Measurements from ENCODE around the gene TSPEAR. TPM values are rescaled to one million over a fixed set of nuclear protein-coding genes. Genes with fewer than 3 reads are reported as not detected.
A peak's percentile ranks its signal among the peaks of the same experiment; 100 is the strongest.

The TSPEAR gene
- total and polyA plus RNA-seq, 5 experiments from 2014 or later: 0.07 TPM; not detected in 4

DNA sequence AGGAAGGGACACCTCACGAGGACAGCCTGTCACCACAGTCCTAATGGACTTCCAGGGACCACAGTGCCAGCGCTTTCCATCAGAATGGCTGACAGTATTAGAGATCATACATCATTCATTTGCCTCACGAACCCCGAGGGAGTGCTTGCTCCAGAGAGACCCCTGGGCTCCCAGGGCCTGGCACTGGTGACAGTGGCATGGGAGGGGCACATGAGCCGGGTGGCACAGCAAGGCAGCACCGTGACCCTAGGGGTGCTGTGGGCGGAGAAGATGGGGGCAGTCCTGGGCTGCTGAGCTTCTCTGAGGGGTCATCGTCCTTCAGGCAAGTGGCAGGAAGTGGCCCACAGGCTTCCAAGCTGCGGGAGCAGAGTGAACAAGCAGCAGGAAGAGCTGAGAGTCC, 16.4 kb upstream of the TSPEAR start:
- H3K27ac Mint-ChIP-seq: no peak overlapping the region
- ATAC-seq (no peak), DNase-seq (no peak)
- H3K27me3 Mint-ChIP-seq: peaks cover 0 to 25% (median 6%) of the 10 kb centered on the region in 5 donors
- H3K4me3 Mint-ChIP-seq: no peak overlapping the region
- POLR2A ChIA-PET: no interaction called here
- no peaks in the 10 kb centered on the region for H3K36me3 Mint-ChIP-seq
- peaks cover 8 to 14% (median 10%) of the 10 kb centered on the region in 4 donors for H3K4me1 Mint-ChIP-seq
- H3K9me3 Mint-ChIP-seq: no peaks in the 10 kb centered on the region

DNA sequence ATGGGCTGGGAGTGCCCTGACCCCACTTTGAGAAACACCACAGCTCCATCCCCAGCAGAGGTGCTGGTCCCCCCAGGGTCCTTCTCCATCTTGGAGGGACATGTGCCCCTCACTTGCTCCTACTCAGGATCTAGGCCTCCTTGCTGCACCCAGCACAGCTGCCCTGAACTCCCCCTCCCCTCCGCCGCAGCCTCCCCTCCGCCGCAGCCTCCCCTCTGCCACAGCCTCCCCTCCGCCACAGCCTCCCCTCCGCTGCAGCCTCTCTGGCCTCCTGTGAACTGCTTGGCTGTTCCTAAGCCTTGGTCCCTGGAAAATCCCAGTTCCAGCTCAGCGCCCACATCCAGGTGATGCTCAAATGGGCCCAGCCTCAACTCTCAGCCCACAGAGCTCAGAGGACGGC, 15.9 kb upstream of the TSPEAR start:
- H3K9me3 Mint-ChIP-seq: no peaks in the 10 kb centered on the region
- peaks cover 0 to 29% (median 6%) of the 10 kb centered on the region in 5 donors for H3K27me3 Mint-ChIP-seq
- POLR2A ChIA-PET: no interaction called here
- no peak for ATAC-seq
- no peak overlapping the region for H3K4me3 Mint-ChIP-seq
- no peak for DNase-seq
- H3K4me1 Mint-ChIP-seq: peaks cover 8 to 17% (median 13%) of the 10 kb centered on the region in 4 donors
- H3K36me3 Mint-ChIP-seq: no peaks in the 10 kb centered on the region
- no peak overlapping the region for H3K27ac Mint-ChIP-seq

DNA sequence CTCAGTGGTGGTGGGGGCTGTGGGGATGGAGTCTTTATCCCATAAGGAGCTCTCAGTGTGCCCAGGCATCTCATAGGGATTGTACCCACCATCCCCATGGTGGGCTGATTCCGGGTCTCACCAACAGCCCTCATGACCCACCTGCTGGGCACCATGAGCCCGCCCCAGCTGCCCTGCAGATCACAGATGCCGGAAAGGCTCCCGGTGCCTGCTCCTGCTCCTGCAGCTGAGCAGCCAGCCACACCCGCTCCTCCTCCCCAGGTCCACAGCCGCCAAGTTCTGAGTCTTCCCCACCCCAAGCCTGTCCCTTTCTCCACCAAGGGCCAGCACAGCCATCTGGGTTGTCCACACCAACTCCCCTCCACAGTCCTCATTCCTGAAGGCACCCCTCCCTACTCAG, 15.5 kb upstream of the TSPEAR start:
- ATAC-seq (no peak), DNase-seq (no peak)
- H3K4me1 Mint-ChIP-seq: peaks cover 8 to 17% (median 13%) of the 10 kb centered on the region in 4 donors
- H3K9me3 Mint-ChIP-seq: no peaks in the 10 kb centered on the region
- no peak overlapping the region for H3K4me3 Mint-ChIP-seq
- H3K36me3 Mint-ChIP-seq: no peaks in the 10 kb centered on the region
- H3K27ac Mint-ChIP-seq: no peak overlapping the region
- POLR2A ChIA-PET: no interaction called here
- H3K27me3 Mint-ChIP-seq: peaks cover 0 to 26% (median 5%) of the 10 kb centered on the region in 5 donors

DNA sequence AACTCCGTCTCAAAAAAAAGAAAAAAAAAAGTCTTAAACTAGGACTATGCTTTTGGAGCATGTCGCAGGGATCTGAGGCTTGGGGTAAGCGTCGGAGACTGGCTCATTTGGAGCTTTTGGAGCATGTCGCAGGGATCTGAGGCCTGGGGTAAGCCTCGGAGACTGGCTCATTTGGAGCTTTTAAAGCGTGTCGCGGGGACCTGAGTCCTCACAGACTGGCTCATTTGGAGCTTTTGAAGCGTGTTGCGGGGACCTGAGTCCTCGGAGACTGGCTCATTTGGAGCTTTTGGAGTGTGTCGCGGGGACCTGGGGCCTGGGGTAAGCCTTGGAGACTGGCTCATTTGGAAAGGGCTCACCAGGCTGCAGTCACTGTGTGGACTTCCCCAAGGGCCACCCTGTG, 13.6 kb upstream of the TSPEAR start:
- H3K27ac Mint-ChIP-seq: no peak overlapping the region
- no peak overlapping the region for H3K4me3 Mint-ChIP-seq

DNA sequence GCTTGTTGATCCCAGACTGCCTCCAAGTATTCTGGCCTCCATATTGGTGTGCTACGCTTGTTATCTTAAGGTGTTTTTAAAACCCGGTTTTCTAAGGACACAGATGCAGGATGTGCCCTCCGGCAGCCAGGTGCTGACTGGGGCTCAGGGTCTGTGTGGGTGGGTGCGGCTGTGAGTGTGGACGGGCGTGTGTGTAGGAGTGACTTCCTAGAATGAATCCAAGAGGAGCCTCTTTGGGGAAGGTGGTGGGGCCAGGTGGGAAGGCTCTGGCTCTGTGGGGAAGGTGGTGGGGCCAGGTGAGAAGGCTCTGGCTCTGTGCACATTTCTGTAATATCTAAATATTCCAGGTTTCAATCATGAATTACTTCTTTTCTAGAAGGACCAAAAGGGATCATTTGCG, 12.8 kb upstream of the TSPEAR start:
- H3K27me3 Mint-ChIP-seq: peaks cover under 1 to 38% (median 5%) of the 10 kb centered on the region in 5 donors
- H3K9me3 Mint-ChIP-seq: no peaks in the 10 kb centered on the region
- H3K4me3 Mint-ChIP-seq: peak overlapping the region in 9 of 10 donors; percentile 40 to 84 (median 59)
- H3K4me1 Mint-ChIP-seq: peaks cover 5 to 17% (median 13%) of the 10 kb centered on the region in 4 donors
- DNase-seq: no peak
- no peaks in the 10 kb centered on the region for H3K36me3 Mint-ChIP-seq
- H3K27ac Mint-ChIP-seq: peak overlapping the region in 4 of 10 donors; percentile 43 to 77 (median 70)
- no peak for ATAC-seq
- POLR2A ChIA-PET: interaction anchor here (0.8 kb wide), 1 partner anchor 41 kb away, joined by 3 read pairs; no protein-coding TSS in a partner anchor

More for the DNA sequence above, 13.6 kb upstream of the TSPEAR start:
- Mint-ChIP-seq H3K27me3 (peaks cover 0 to 33% (median 5%) of the 10 kb centered on the region in 5 donors), H3K9me3 (no peaks in the 10 kb centered on the region), H3K4me1 (peaks cover 5 to 17% (median 13%) of the 10 kb centered on the region in 4 donors), H3K36me3 (no peaks in the 10 kb centered on the region)
- DNase-seq (no peak), ATAC-seq (no peak)
- POLR2A ChIA-PET: no interaction called here

DNA sequence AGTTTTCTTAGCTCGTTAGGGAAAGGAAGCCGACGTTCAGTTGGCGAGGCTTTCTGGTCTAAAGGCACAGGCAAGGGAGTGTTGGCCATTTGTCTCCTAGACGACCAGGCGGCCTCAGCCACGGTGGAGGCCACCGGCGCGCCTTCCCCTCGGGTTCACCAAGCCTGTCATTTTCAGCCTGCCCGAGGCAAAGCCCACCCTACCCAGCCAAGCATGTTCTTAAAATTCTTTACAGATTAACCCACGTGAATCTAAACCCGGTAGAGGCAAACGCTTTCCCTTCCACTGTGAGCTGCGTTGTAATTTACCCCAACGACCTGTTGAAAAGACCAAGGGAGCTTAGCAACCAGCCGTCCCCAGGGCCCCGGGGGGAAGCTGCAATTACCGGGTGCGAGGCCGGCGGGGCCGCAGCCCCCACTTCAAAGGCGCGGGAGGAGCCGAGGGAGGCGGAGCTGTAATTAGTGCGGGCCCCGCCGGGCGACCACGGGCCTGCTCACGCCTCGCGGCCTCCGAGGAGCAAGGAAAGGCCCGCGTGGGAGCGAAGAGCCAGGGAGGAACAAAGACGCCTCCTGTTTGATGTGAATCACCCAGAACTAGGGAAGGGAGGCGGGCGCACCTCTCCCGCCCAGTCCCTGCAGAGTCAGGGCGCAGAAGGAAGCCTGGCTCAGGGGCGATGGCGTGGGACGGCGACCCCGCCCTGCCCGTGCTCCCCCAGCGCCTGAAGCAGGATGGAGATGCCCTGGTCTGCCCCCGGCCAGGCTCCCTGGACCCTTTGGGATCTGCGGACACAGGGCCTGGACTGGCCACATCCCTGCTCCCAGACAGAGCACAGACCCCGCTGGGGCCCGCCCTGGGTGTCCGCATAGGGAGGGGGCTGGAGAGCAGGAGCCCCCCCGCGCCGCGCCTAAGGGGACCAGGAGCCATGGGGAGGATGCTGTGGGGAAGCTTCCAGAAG, 12.1 kb upstream of the TSPEAR start:
- POLR2A ChIA-PET: interaction anchor here (0.7 to 1.3 kb wide), 5 partner anchors 14 to 105 kb away, joined by 3 to 6 read pairs (median 4); partner anchors contain the start of genes KRTAP12-3 and KRTAP12-4

DNA sequence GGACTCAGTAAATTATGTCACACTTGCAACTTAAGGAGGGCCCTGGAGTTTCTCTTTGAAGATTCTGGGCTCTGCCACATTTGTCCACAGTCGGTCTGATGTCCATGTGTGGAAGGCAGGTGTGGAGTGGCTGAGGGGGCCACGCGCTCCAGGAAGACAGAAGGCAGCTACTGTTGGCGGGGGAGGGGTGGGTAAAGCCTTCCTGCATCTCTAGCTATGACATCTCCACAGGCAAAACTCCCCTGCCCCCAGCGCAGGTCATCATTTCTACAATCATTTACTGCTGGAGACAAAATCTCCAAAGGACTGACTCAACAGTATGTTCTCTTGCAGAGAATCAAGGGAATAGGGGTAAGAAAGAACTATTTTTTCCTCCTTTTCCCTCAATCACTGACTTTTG, 11.4 kb upstream of the TSPEAR start:
- Mint-ChIP-seq H3K4me1 (peaks cover 5 to 17% (median 13%) of the 10 kb centered on the region in 4 donors), H3K4me3 (peak overlapping the region; percentile 75 to 85 (median 84)), H3K27me3 (peaks cover 3 to 50% (median 13%) of the 10 kb centered on the region in 5 donors), H3K9me3 (no peaks in the 10 kb centered on the region), H3K36me3 (no peaks in the 10 kb centered on the region), H3K27ac (peak overlapping the region in 9 of 10 donors; percentile 3 to 93 (median 87))
- POLR2A ChIA-PET: interaction anchor here (0.9 to 1.3 kb wide), 3 partner anchors 13 to 68 kb away, joined by 4 to 6 read pairs (median 4); partner anchors contain the start of genes KRTAP12-3 and KRTAP12-4
- no peak for DNase-seq
- ATAC-seq: peak in 1 of 2 donors; percentile 9

More for the DNA sequence above, 12.1 kb upstream of the TSPEAR start:
- DNase-seq (peak in 6 of 10 donors; percentile 28 to 48 (median 42)), ATAC-seq (peak; percentile 81 to 87)
- H3K4me1 Mint-ChIP-seq: peaks cover 5 to 17% (median 13%) of the 10 kb centered on the region in 4 donors
- H3K36me3 Mint-ChIP-seq: no peaks in the 10 kb centered on the region
- no peaks in the 10 kb centered on the region for H3K9me3 Mint-ChIP-seq
- H3K27ac Mint-ChIP-seq: peak overlapping the region; percentile 69 to 93 (median 88)
- H3K4me3 Mint-ChIP-seq: peak overlapping the region; percentile 75 to 85 (median 84)
- H3K27me3 Mint-ChIP-seq: peaks cover 3 to 42% (median 8%) of the 10 kb centered on the region in 5 donors

DNA sequence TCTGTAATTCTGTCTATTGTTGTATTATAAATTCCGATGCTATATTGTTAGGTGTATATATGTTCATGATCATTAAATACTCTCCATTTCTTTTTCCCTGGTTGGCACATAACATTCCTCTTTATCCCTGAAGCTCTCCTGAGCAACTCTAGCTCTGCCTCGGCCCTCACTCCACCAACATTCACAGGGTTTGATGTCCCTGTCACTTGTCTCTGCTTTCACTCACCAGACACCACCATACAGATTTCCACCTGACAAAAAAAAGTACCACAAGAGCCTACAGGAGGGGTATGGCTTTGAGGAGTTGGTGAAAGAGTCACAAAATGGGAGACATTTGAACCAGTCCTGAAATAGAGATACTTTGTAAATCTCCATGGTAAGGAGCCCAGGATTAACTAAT, 8.8 kb upstream of the TSPEAR start:
- ATAC-seq: no peak
- H3K36me3 Mint-ChIP-seq: peaks cover 0 to 4% (median 0%) of the 10 kb centered on the region in 3 donors
- H3K4me1 Mint-ChIP-seq: peaks cover 5 to 19% (median 14%) of the 10 kb centered on the region in 4 donors
- no peak for DNase-seq
- H3K9me3 Mint-ChIP-seq: peaks cover 0 to 7% (median 0%) of the 10 kb centered on the region in 9 donors
- H3K27ac Mint-ChIP-seq: no peak overlapping the region
- peaks cover 3 to 54% (median 15%) of the 10 kb centered on the region in 5 donors for H3K27me3 Mint-ChIP-seq
- POLR2A ChIA-PET: no interaction called here
- no peak overlapping the region for H3K4me3 Mint-ChIP-seq

DNA sequence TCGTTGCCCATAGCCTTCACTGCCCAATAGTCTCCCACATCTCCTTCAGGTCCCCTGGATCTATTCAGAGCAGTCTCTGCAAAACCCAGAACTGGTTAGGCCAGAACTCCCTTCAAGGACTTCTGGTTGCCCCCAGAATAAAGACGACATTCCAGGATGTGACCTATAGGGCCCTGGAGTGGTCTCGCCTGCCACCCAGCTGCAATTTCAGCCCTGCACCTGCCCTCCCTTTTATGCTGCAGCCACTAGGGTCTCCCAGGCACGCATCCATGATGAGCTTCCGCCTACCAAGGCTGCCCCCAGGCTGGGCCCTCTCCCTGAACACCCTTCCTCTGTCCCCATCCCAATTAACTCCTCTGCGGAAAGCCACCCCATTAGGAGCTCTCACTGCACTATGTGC, 7.2 kb upstream of the TSPEAR start:
- Mint-ChIP-seq H3K36me3 (peaks cover 0 to 4% (median 0%) of the 10 kb centered on the region in 3 donors), H3K27me3 (peaks cover 13 to 61% (median 31%) of the 10 kb centered on the region in 5 donors), H3K4me3 (no peak overlapping the region), H3K4me1 (peaks cover 10 to 20% (median 16%) of the 10 kb centered on the region in 4 donors), H3K27ac (peak overlapping the region in 2 of 10 donors; percentile 29 to 50), H3K9me3 (peaks cover 0 to 7% (median 0%) of the 10 kb centered on the region in 9 donors)
- no peak for ATAC-seq
- POLR2A ChIA-PET: no interaction called here
- DNase-seq: no peak

DNA sequence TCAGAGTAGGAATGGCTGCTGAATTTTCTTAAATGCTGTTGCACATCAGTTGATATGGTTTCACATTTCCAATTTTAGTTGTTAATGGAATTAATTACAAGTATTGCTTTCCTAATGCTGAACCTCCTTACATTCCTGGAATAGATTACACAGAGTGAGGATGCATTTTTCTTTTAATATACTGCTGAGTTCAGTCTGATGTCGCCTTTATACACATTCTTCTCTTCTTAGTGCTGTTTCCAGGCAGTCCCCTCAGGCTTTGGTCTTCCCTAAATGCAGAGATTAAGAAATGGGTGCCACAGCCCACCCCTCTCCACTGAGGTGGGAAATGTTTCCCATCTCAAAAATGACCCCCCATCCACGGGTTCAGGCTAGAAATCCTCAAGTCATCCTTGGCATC, 6.7 kb upstream of the TSPEAR start:
- H3K27ac Mint-ChIP-seq: no peak overlapping the region
- peaks cover 0 to 7% (median 0%) of the 10 kb centered on the region in 9 donors for H3K9me3 Mint-ChIP-seq
- no peak for ATAC-seq
- no peak for DNase-seq
- peaks cover 17 to 63% (median 36%) of the 10 kb centered on the region in 5 donors for H3K27me3 Mint-ChIP-seq
- H3K4me3 Mint-ChIP-seq: no peak overlapping the region
- peaks cover 0 to 4% (median 0%) of the 10 kb centered on the region in 3 donors for H3K36me3 Mint-ChIP-seq
- peaks cover 7 to 17% (median 12%) of the 10 kb centered on the region in 4 donors for H3K4me1 Mint-ChIP-seq
- POLR2A ChIA-PET: no interaction called here

DNA sequence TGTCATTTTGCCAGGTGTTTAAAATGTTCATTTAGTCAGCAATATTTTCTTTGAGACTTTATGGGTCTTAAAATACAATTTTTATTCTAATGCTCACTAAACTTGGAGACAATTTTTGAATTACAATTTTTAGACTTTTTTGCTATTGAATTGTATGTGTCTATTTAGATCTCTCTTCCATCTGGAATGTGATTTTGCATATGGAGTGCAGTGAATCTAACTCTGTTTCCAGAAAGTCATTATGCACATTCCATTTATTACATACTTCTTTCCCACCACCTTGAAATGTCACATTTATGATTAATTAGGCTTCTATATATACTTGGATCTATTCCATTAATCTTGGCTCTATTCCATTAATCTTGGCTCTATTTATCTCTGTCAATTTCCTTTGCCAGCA, 5.6 kb upstream of the TSPEAR start:
- ATAC-seq (no peak), DNase-seq (no peak)
- peaks cover 0 to 4% (median 0%) of the 10 kb centered on the region in 3 donors for H3K36me3 Mint-ChIP-seq
- H3K9me3 Mint-ChIP-seq: peaks cover 0 to 7% (median 0%) of the 10 kb centered on the region in 9 donors
- H3K4me1 Mint-ChIP-seq: peaks cover 6 to 10% (median 8%) of the 10 kb centered on the region in 4 donors
- no peak overlapping the region for H3K4me3 Mint-ChIP-seq
- H3K27ac Mint-ChIP-seq: no peak overlapping the region
- POLR2A ChIA-PET: no interaction called here
- peaks cover 19 to 59% (median 47%) of the 10 kb centered on the region in 5 donors for H3K27me3 Mint-ChIP-seq

DNA sequence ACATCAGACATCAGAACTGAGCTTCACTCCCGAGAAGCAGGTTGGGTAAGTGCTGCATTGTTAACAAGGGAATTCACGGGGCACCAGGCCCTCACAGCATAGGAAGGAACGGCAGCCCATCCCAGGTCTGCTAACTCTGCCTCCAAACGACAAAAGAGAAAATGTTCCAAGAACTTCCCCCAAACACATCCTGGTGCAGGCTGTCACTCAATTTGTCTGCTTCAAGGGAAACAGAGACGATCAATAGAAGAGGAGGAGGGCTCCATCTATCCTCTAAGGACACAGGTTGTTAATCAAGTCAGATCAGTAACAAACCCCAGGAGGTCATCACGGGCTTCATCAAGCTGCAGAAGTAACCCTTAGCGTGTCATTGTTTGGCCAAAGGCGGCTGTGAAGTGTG, 3.5 kb upstream of the TSPEAR start:
- H3K27ac Mint-ChIP-seq: peak overlapping the region in 3 of 10 donors; percentile 38 to 51 (median 47)
- ATAC-seq (no peak), DNase-seq (no peak)
- peak overlapping the region in 1 of 10 donors; percentile 15 for H3K4me3 Mint-ChIP-seq
- peaks cover 0 to 4% (median 2%) of the 10 kb centered on the region in 3 donors for H3K36me3 Mint-ChIP-seq
- H3K27me3 Mint-ChIP-seq: peaks cover 30 to 68% (median 61%) of the 10 kb centered on the region in 5 donors
- H3K4me1 Mint-ChIP-seq: peaks cover 13 to 27% (median 22%) of the 10 kb centered on the region in 4 donors
- H3K9me3 Mint-ChIP-seq: peaks cover 0 to 7% (median 0%) of the 10 kb centered on the region in 9 donors
- POLR2A ChIA-PET: no interaction called here

Measured in naive thymus-derived CD8-positive, alpha-beta T cell (primary cell).